NCI-H146 treated with DMSO at 0.1 percent for 48 hours (cell line): Measurements from ENCODE around the gene TESK2.
"Not testable (repeated sequence)": the region's sequence is repeated elsewhere in the genome, so short reads cannot be mapped to it uniquely, and the experiment has no call there.

Source experiments
- DNase-seq: peaks from one replicate; lab custom pipeline; 2025; ENCODE audit not compliant: unreplicated experiment; lab: John Stamatoyannopoulos, UW

TESK2 gene

GRCh38 chr1:45414746-45415145 lies 76.2 kb downstream of the TESK2 start:
- no peak for DNase-seq

GRCh38 chr1:45412899-45413298 lies 78.1 kb downstream of the TESK2 start:
- no peak for DNase-seq

- DNase-seq, result peak; percentile 51
These were observed 79.5 kb downstream of the TESK2 start for GRCh38 chr1:45411510-45411899.

GRCh38 chr1:45410850-45411509 lies 80.0 kb downstream of the TESK2 start:
- no peak for DNase-seq

- no peak for DNase-seq
These were observed 81.7 kb downstream of the TESK2 start for GRCh38 chr1:45409276-45409675.

- DNase-seq, result no peak
These were observed 83.2 kb downstream of the TESK2 start for GRCh38 chr1:45407629-45408287.

- DNase-seq, result no peak
These were observed 85.3 kb downstream of the TESK2 start for GRCh38 chr1:45405636-45406035.

- DNase-seq, result no peak
These were observed 87.2 kb downstream of the TESK2 start for GRCh38 chr1:45403718-45404117.

- no peak for DNase-seq
These were observed 87.7 kb downstream of the TESK2 start for GRCh38 chr1:45403298-45403697.

GRCh38 chr1:45401524-45401923 lies 89.4 kb downstream of the TESK2 start:
- DNase-seq, result peak; percentile 15

- DNase-seq, result no peak
These were observed 90.9 kb downstream of the TESK2 start for GRCh38 chr1:45400049-45400448.

- no peak for DNase-seq
These were observed 93.7 kb downstream of the TESK2 start for GRCh38 chr1:45397285-45397684.

- DNase-seq, result no peak
These were observed 95.4 kb downstream of the TESK2 start for GRCh38 chr1:45395582-45395981.

- DNase-seq, result no peak
These were observed 95.9 kb downstream of the TESK2 start for GRCh38 chr1:45395051-45395450.

GRCh38 chr1:45394342-45394741 lies 96.6 kb downstream of the TESK2 start:
- no peak for DNase-seq

- DNase-seq, result no peak
These were observed 97.2 kb downstream of the TESK2 start for GRCh38 chr1:45393718-45394302.

- no peak for DNase-seq
These were observed 104.7 kb downstream of the TESK2 start for GRCh38 chr1:45386219-45386618.

GRCh38 chr1:45385302-45385701 lies 105.7 kb downstream of the TESK2 start:
- DNase-seq, result peak; percentile 36

GRCh38 chr1:45384213-45384612 lies 106.8 kb downstream of the TESK2 start:
- DNase-seq, result not testable (repeated sequence)

GRCh38 chr1:45383191-45383590 lies 107.8 kb downstream of the TESK2 start:
- DNase-seq, result no peak

GRCh38 chr1:45381243-45381642 lies 109.7 kb downstream of the TESK2 start:
- no peak for DNase-seq

- no peak for DNase-seq
These were observed 110.2 kb downstream of the TESK2 start for GRCh38 chr1:45380730-45381129.
